ENCODE measurements around the gene ATG7.

Gene ATG7

GRCh38 chr3:11547498-11547897 is 275.3 kb downstream of the ATG7 start:
- no peak overlapping the region for H3K4me3 ChIP-seq (ENCODE audit: low read depth, low read length)
- DNase-seq (ENCODE audit: low read depth), result no peak
- TF ChIP-seq MYC (IDR thresholded peaks at IDR 0.05; ENCODE audit: low read depth, low read length) (no peak), MAX (IDR thresholded peaks at IDR 0.05; ENCODE audit: low read depth, low read length) (no peak), CTCF (IDR thresholded peaks at IDR 0.05; ENCODE audit: low read depth, low read length) (no peak), POLR2A (IDR thresholded peaks at IDR 0.05; ENCODE audit: extremely low read depth, insufficient read length) (no peak)

- H3K4me3 ChIP-seq (ENCODE audit: low read depth, low read length), result no peak overlapping the region
- DNase-seq (ENCODE audit: low read depth), result no peak
- no peak for TF ChIP-seq POLR2A (IDR thresholded peaks at IDR 0.05; ENCODE audit: extremely low read depth, insufficient read length)
- no peak for TF ChIP-seq MYC (IDR thresholded peaks at IDR 0.05; ENCODE audit: low read depth, low read length)
- TF ChIP-seq MAX (IDR thresholded peaks at IDR 0.05; ENCODE audit: low read depth, low read length), result no peak
- TF ChIP-seq CTCF (IDR thresholded peaks at IDR 0.05; ENCODE audit: low read depth, low read length), result no peak
Observed at GRCh38 chr3:11548721-11549131, 276.5 kb downstream of the ATG7 start.

GRCh38 chr3:11549580-11550140 is 277.5 kb downstream of the ATG7 start:
- no peak overlapping the region for H3K4me3 ChIP-seq (ENCODE audit: low read depth, low read length)
- TF ChIP-seq POLR2A (IDR thresholded peaks at IDR 0.05; ENCODE audit: extremely low read depth, insufficient read length), result no peak
- TF ChIP-seq MYC (IDR thresholded peaks at IDR 0.05; ENCODE audit: low read depth, low read length), result no peak
- DNase-seq (ENCODE audit: low read depth), result no peak

GRCh38 chr3:11551036-11551435 is 278.8 kb downstream of the ATG7 start:
- H3K4me3 ChIP-seq (ENCODE audit: low read depth, low read length), result no peak overlapping the region
- TF ChIP-seq CTCF (IDR thresholded peaks at IDR 0.05; ENCODE audit: low read depth, low read length) (no peak), MYC (IDR thresholded peaks at IDR 0.05; ENCODE audit: low read depth, low read length) (no peak), POLR2A (IDR thresholded peaks at IDR 0.05; ENCODE audit: extremely low read depth, insufficient read length) (no peak), MAX (IDR thresholded peaks at IDR 0.05; ENCODE audit: low read depth, low read length) (no peak)
- DNase-seq (ENCODE audit: low read depth), result no peak

GRCh38 chr3:11552289-11553264 is 280.4 kb downstream of the ATG7 start:
- no peak overlapping the region for H3K4me3 ChIP-seq (ENCODE audit: low read depth, low read length)
- DNase-seq (ENCODE audit: low read depth), result no peak
- TF ChIP-seq CTCF (IDR thresholded peaks at IDR 0.05; ENCODE audit: low read depth, low read length), result no peak
- no peak for TF ChIP-seq MYC (IDR thresholded peaks at IDR 0.05; ENCODE audit: low read depth, low read length)
- TF ChIP-seq POLR2A (IDR thresholded peaks at IDR 0.05; ENCODE audit: extremely low read depth, insufficient read length), result no peak
- TF ChIP-seq MAX (IDR thresholded peaks at IDR 0.05; ENCODE audit: low read depth, low read length), result no peak

All from NB4 (cell line).